GM21360 (cell line): ENCODE data around the gene GAL3ST2.
"Not testable (repeated sequence)": the region's sequence is repeated elsewhere in the genome, so short reads cannot be mapped to it uniquely, and the experiment has no call there.

ENCODE experiments used
- ATAC-seq: cut with Tn5 transposase; IDR thresholded peaks from one replicate; pipeline ENCODE4 v1.9.1; 2021; ENCODE audit warnings: mild to moderate bottlenecking, moderate library complexity; ENCODE audit not compliant: unreplicated experiment

GAL3ST2 gene

DNA sequence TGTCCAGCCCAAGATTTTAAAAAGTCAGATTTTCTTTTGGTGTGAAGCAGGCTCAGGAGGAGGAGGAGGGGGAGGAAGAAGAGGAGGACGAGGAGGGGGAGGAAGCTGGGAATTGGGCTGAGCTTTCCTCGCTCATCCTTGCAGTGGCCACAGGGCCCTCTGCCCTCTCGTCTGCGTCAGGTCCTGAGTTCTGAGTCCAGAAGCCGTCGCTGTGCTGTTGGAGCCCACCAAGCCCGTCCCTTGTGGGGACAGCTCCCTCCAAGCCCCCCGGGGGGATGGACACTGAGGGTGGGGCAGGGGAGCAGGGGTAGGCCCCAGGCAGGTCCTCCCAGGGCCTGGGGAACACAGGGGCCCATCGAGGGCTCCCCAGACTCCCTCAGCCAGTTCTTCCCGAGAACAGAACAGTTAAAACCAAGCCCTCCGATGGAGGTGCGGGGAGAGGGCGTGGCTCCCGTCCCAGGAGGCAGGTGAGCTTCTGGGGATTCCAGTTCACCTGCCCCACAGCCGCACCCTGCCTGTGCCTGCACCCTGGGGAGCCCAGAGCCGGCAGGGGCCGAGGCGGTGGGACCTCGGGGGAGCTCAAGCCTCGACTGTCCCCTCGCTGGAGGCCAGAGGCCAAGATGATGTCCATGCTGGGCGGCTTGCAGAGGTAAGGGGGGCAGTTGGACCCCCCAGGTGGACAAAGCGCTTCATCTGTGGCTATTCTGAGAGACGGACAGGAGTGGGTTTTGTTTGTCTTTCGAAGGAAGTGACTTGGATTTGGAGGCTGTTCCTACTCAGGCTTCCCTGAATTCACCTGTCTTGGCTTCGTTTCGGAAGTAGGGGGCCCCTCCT is at the start of gene GAL3ST2:
Gene GAL3ST2, plus strand, starts transcription at position 487 of the 834 bp plus-strand sequence. Its CDS starts 134 bp downstream, at position 621.
- ATAC-seq: no peak

DNA sequence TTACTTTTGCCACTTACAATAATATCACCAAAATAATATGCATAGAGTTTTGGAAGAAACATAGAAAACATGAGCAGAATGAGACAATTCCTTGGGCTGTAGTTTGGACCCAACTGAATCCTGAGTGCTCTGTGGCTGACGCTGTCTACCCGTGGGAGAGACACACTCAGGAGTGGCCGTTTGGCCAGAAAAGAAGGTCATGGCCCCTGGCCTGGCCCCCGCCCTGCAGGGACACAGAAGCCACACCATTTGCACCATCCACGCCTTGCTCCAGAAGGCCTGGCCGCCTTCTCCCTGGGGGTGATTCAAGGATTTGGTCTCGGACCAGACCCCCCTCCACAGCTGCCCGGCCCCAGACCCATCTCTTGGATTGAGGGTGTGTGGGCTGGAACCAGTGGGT is 48.6 kb upstream of the GAL3ST2 start:
- no peak for ATAC-seq

DNA sequence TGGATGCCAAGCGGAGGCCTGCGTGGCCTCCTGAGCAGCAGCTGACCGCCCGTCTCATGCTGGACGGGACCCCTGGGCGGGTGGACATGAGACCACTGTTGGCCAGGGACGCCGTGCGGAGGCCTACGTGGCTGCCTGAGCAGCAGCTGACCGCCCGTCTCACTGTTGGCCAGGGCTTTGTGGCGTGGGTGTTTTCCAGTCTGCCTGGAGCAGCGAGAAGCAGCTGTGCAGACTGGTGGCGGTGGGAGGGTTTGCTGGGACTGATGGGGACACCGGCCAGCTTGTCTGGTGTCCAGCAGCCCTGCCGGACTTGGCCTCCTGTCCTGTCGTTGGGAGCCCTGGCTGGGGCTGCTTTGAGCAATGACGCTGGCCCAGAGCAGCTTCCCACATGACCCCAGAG is 48.0 kb upstream of the GAL3ST2 start:
- ATAC-seq: no peak

- no peak for ATAC-seq
These were observed 46.8 kb upstream of the GAL3ST2 start for GRCh38 chr2:241729868-241730267.

- no peak for ATAC-seq
These were observed 45.8 kb upstream of the GAL3ST2 start for GRCh38 chr2:241730671-241731293.

- ATAC-seq: not testable (repeated sequence)
These were observed 44.0 kb upstream of the GAL3ST2 start for GRCh38 chr2:241732513-241733186.

GRCh38 chr2:241733391-241734207 is 43.0 kb upstream of the GAL3ST2 start:
- ATAC-seq: no peak

GRCh38 chr2:241734208-241734466 is 42.5 kb upstream of the GAL3ST2 start:
- ATAC-seq: peak; percentile 18

DNA sequence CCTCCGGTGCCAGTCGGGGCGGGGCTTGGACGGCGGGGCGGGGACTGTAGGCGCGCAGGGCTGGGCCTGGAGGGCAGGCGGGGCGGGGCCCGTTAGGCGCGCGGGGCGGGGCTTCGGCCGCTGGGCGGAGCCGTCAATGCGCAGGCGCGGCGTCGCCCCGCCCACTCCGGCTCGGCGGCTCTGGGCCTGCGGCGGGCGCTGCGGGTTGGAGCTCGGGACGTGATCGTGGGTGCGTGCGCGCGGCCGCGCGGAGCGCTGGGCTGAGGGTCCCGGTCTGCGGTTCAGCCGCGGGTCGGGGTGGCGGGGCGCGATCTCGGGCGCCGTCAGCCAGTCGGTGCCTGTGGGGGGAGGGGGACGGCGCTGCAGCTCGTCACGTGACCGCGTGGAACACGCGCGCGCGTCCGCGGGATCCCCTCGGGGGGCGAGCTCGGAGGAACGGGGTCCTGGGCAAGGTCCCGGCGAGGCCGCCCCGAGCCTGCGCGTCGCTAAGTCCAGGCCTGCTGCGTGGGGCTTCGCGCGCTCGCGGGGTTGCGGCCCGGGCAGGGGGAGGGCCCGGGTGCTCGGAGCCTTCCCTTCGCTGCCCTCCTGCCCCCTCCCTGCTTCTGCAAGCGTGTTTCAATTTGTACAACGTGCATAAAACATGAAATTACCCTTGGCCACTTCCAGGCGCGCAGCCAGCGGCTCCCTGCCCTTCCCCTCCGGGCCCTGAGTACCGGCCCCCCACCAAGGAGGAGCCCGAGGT is 42.0 kb upstream of the GAL3ST2 start, which contains the start of gene D2HGDH:
Gene D2HGDH, plus strand, starts transcription at position 164 of the 742 bp plus-strand sequence. CDS start 595 bp downstream, outside the sequence.
- ATAC-seq: peak; percentile 77

- ATAC-seq: no peak
These were observed 40.5 kb upstream of the GAL3ST2 start for GRCh38 chr2:241736111-241736510.

GRCh38 chr2:241738040-241738686 is 38.5 kb upstream of the GAL3ST2 start:
- ATAC-seq: no peak

DNA sequence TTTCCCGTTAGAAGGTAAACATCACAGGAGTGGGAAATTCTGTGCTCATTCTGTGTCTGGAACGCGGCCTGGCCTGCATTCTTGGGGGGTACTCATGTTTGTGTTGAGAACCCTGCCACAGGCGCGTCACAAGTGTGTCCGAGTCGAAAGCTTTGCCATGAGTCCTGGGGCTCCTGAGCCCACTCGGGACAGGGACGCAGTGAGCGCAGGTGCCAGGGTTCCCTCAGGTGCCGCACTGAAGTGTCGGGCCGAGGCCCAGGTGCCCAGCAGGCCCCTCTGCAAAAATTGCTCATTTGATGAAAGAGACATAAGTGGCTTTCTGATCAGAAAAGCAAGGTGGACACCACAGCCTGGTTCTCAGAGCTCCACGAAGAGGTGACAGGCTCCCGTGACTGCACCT is 37.4 kb upstream of the GAL3ST2 start:
- ATAC-seq: no peak

DNA sequence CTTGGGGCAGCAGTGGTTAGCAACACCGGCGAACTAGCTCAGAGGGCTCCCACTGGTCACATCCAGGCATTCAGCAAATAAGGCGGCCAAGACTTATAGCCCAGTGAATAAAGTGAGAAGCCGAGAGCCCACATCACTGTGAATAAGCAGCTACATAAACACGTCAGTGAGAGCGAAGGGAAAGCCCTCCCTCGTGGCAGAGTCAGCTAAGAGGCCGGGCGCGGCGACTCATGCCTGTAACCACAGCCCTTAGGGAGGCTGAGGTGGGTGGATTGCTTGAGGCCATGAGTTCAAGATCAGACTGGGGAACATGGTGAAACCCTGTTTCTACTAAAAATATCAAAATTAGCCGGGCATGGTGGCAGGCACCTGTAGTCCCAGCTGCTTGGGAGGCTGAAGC is 37.0 kb upstream of the GAL3ST2 start:
- no peak for ATAC-seq

DNA sequence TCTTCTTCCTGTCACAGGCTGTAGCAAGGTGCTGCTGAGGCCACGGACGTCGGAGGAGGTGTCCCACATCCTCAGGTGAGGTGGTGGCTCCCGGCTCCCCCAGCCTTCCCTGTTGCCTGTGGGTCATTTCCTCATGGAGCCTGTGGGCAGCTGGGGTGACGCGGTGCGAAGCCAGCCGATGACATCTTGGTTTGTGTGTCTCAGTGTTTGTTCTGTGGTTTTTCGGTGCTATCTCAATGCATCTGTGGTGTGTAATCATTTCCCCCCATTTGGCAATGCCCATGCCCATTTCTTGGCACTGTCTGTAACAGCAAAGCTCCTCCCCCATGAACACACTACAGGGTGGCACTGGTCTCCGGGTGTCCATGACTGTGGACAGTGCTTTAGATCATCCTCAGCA is 35.6 kb upstream of the GAL3ST2 start:
- no peak for ATAC-seq

- no peak for ATAC-seq
These were observed 34.2 kb upstream of the GAL3ST2 start for GRCh38 chr2:241742320-241742939.

- ATAC-seq: not testable (repeated sequence)
These were observed 33.6 kb upstream of the GAL3ST2 start for GRCh38 chr2:241743008-241743407.

GRCh38 chr2:241743620-241744019 is 33.0 kb upstream of the GAL3ST2 start:
- ATAC-seq: no peak

GRCh38 chr2:241744028-241744754 is 32.4 kb upstream of the GAL3ST2 start:
- ATAC-seq: no peak

DNA sequence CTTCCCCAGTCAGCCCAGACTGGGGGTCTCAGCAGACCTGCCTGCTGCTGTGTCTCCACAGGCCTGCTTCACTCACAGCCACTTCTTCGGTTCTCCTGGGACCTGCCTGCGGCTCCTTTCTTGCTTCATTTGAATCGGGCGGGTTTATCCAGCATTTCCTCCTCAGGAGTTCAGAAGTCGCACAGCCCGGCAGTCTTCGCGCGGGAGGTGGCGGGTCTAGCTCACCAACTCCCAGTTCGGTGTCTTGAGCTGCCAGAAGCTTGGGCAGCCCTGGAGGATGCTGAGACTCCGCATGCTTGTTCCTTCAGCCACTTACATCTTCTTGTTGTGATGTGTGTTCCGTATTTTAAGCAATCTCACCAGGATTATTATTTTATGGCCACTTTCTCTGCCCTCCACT is 31.3 kb upstream of the GAL3ST2 start:
- ATAC-seq: no peak
